Hematopoietic multipotent progenitor cell treated with erythropoietin and hydrocortisone succinate and interleukin-3 and kit ligand, for 4 days (in vitro differentiated cells): ENCODE measurements around the gene DNHD1.

Experiments
- DNase-seq: peaks from one replicate; pipeline ENCODE4 v3.0.0-alpha.2; 2015

DNHD1 gene

GRCh38 chr11:6599881-6600390 is 102.9 kb downstream of the DNHD1 start:
- DNase-seq, result no peak

GRCh38 chr11:6601041-6601461 is 104.0 kb downstream of the DNHD1 start:
- no peak for DNase-seq

GRCh38 chr11:6602096-6602940 is 105.2 kb downstream of the DNHD1 start:
- DNase-seq, result no peak

GRCh38 chr11:6603287-6604080 is 106.4 kb downstream of the DNHD1 start, which contains the start of the genes ILK and RRP8:
TSS of gene ILK (plus strand) at chr11:6603774. CDS start at chr11:6604272, 498 bp downstream.
TSS of gene RRP8 (minus strand) at chr11:6603616. CDS start at chr11:6603502, 114 bp downstream.
- DNase-seq, result peak; percentile 96

GRCh38 chr11:6604081-6604626 is 107.1 kb downstream of the DNHD1 start:
- DNase-seq, result peak; percentile 84

GRCh38 chr11:6604790-6605189 is 107.7 kb downstream of the DNHD1 start:
- no peak for DNase-seq

- peak; percentile 94 for DNase-seq
These were observed 109.5 kb downstream of the DNHD1 start for GRCh38 chr11:6606471-6607189.

- no peak for DNase-seq
These were observed 110.2 kb downstream of the DNHD1 start for GRCh38 chr11:6607190-6607795.

GRCh38 chr11:6608011-6608410 is 110.9 kb downstream of the DNHD1 start:
- DNase-seq, result no peak

GRCh38 chr11:6608726-6609501 is 111.8 kb downstream of the DNHD1 start:
- DNase-seq, result no peak

- no peak for DNase-seq
These were observed 112.5 kb downstream of the DNHD1 start for GRCh38 chr11:6609502-6610015.

- no peak for DNase-seq
These were observed 113.5 kb downstream of the DNHD1 start for GRCh38 chr11:6610591-6610990.

GRCh38 chr11:6611092-6611962 is 114.2 kb downstream of the DNHD1 start:
- DNase-seq, result peak; percentile 46

- DNase-seq, result no peak
These were observed 114.8 kb downstream of the DNHD1 start for GRCh38 chr11:6611963-6612212.

GRCh38 chr11:6612213-6613041 is 115.3 kb downstream of the DNHD1 start, which contains the start of gene TAF10:
TSS of gene TAF10 (minus strand) at chr11:6612216. CDS start at chr11:6612189, 27 bp downstream.
- peak; percentile 99 for DNase-seq

GRCh38 chr11:6613496-6613895 is 116.4 kb downstream of the DNHD1 start:
- no peak for DNase-seq

GRCh38 chr11:6614446-6614845 is 117.4 kb downstream of the DNHD1 start:
- DNase-seq, result no peak

- no peak for DNase-seq
These were observed 118.0 kb downstream of the DNHD1 start for GRCh38 chr11:6615046-6615445.

GRCh38 chr11:6615882-6616585 is 119.0 kb downstream of the DNHD1 start:
- no peak for DNase-seq
